Activated CD4-positive, alpha-beta T cell treated with anti-CD3 and anti-CD28 coated beads, Interleukin-2, amount 10 ng/mL, durations not matched to agents 24 days and 14 days (primary cell): Measurements from ENCODE around the gene DOCK8. TPM values are rescaled to one million over a fixed set of nuclear protein-coding genes. Genes with fewer than 3 reads are reported as not detected.

ENCODE experiments used
- DNase-seq: peaks from one replicate; pipeline ENCODE4 v3.0.0; 2022
- H3K27ac Mint-ChIP-seq: one replicate; pipeline ENCODE4 v1.8.0; 2022; ENCODE audit warnings: mild to moderate bottlenecking, mixed read lengths
- H3K27me3 Mint-ChIP-seq: one replicate; pipeline ENCODE4 v1.8.0; 2022; ENCODE audit warnings: mixed read lengths
- H3K36me3 Mint-ChIP-seq: one replicate; pipeline ENCODE4 v1.8.0; 2022; ENCODE audit warnings: low read depth, mild to moderate bottlenecking, mixed read lengths
- H3K4me1 Mint-ChIP-seq: one replicate; pipeline ENCODE4 v1.8.0; 2021; ENCODE audit warnings: mixed read lengths
- H3K4me3 Mint-ChIP-seq: one replicate; pipeline ENCODE4 v1.8.0; 2022; ENCODE audit warnings: mild to moderate bottlenecking, moderate library complexity, mixed read lengths
- H3K9me3 Mint-ChIP-seq: one replicate; pipeline ENCODE4 v1.8.0; 2021; ENCODE audit warnings: mixed read lengths
- intact Hi-C: fragments of 100-400 bp; cut with micrococcal nuclease; formaldehyde crosslinking; loops from one replicate; pipeline ENCODE4 v1.15.1; 2023
- total RNA-seq: library from RNA; stranded (reverse); gene quantifications from 2 replicates; pipeline ENCODE4 v1.2.3, GENCODE V29; 2022

The DOCK8 gene
- total RNA-seq, 1 donor from 2014 or later, result 121 TPM

DNA sequence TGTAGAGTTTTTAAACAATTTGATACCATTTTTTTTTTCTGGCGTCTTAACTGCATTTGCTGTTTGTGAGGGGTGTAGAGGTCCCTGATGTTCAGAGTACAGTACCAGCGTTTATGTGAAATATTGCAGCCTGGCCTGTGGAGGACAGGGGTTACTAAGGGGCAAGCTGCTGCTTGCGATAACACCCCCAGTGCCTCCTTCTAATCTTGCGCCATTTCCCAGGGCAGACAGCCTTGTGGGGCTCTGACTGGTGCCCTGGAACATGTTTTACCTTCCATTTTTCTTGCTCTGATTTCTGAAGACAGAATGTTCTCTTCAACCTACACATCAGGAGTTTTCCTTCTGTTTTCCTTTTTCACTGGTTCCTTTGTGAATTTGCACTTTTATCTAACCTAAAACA, 142.9 kb downstream of the DOCK8 start:
- intact Hi-C loops, result no loop called here
- no peak overlapping the region for H3K27ac Mint-ChIP-seq
- peaks cover 8% of the 10 kb centered on the region for H3K4me1 Mint-ChIP-seq
- H3K36me3 Mint-ChIP-seq, result peaks cover 48% of the 10 kb centered on the region
- no peak overlapping the region for H3K4me3 Mint-ChIP-seq
- DNase-seq, result no peak
- no peaks in the 10 kb centered on the region for H3K27me3 Mint-ChIP-seq
- no peaks in the 10 kb centered on the region for H3K9me3 Mint-ChIP-seq

DNA sequence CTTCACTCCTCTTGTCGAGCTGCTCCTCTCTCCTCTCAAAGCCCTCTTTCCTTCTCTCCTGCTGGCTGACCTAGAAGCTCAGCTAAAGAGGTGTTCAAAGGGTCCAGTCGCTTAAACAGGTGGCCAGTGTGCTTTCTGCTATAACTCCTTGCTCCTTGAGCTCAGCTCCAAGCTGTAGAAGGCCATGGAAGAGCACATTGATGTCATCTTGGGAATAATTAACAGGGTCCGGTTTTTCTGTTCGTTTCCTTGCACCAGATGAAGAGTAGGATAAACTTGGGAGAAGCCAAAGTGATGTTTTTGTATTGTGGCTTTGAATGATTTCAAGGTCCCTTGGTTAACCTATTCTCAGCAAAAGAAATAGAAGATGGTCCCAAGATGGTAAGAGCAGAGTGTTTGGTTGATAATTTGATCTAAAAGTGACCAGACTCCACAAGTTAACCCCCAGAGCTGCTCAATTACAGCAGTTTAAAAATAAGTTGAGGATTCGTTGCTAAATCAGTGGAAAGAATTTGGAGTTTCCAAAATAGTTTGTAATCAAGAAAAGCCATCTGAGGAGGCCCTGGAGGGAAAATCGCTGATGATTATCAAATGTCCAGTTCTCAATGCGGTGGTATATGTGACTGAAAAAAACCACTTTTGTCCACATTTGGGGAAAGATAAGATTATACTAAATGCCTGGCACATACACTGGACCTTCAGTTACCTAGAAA, 148.1 kb downstream of the DOCK8 start:
- intact Hi-C loops, result no loop called here
- H3K9me3 Mint-ChIP-seq, result no peaks in the 10 kb centered on the region
- no peak overlapping the region for H3K27ac Mint-ChIP-seq
- peaks cover 1% of the 10 kb centered on the region for H3K4me1 Mint-ChIP-seq
- DNase-seq, result no peak
- no peaks in the 10 kb centered on the region for H3K27me3 Mint-ChIP-seq
- peaks cover 60% of the 10 kb centered on the region for H3K36me3 Mint-ChIP-seq
- H3K4me3 Mint-ChIP-seq, result no peak overlapping the region

DNA sequence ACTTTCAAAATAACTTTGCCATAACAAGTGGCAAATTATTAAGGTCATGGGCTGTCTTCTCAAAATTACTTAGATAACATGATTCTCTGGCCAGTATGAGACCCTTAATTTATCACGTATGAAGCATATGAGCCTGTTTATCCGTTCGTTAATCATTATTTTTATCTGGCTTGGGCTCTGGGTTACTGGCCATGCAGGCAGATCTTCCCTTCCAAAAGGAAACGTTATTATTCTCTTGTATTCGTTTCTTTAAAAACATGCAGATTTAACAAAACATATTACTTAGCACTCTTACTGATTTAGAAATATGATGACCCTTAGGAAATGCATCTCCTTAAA, 148.6 kb downstream of the DOCK8 start:
- intact Hi-C loops, result no loop called here
- Mint-ChIP-seq H3K9me3 (no peaks in the 10 kb centered on the region), H3K27me3 (no peaks in the 10 kb centered on the region), H3K36me3 (peaks cover 63% of the 10 kb centered on the region), H3K4me1 (peaks cover 1% of the 10 kb centered on the region), H3K27ac (no peak overlapping the region), H3K4me3 (no peak overlapping the region)
- no peak for DNase-seq

DNA sequence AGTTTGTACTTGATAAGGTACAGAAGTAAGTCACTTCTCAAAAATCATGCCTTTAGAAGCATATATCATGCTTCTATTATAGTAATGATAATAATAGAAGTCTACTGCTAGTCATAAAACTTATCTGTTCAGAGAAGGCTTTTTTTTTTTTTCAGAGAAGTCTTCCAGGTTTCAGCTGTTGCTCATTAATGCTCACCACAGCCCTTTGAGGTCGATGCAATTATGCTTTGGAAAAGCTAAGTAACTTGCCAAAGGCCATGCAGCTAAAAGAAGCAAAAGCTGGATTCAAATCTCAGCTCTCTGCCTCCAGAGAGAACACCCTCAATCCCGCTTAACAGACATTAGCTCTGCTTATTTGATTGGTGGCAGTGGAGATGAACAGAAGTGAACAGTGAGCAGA, 150.8 kb downstream of the DOCK8 start:
- Mint-ChIP-seq H3K36me3 (peaks cover 77% of the 10 kb centered on the region), H3K4me1 (peaks cover 1% of the 10 kb centered on the region), H3K4me3 (no peak overlapping the region), H3K9me3 (no peaks in the 10 kb centered on the region), H3K27me3 (no peaks in the 10 kb centered on the region), H3K27ac (no peak overlapping the region)
- no peak for DNase-seq
- intact Hi-C loops, result no loop called here

DNA sequence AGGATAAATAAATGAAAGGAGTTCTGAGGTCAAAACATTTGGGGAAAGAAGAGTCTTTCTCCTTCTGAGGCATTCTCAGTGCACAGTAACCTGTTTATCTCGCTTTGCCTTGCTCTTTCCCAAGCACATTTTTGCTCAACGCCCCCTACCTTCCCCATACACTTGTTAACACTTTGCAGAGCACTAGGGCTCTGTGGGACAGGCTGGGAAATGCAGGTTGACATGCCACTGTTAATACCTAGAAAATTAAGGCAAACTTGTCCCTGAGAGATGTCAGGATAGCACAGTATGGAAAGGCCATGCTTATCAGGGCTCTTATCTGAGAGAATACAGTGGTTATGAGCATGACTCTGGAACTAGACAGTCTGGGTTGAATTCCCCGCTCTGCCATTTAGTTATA, 152.0 kb downstream of the DOCK8 start:
- Mint-ChIP-seq H3K4me3 (no peak overlapping the region), H3K36me3 (peaks cover 80% of the 10 kb centered on the region), H3K4me1 (peaks cover 6% of the 10 kb centered on the region), H3K9me3 (no peaks in the 10 kb centered on the region), H3K27me3 (no peaks in the 10 kb centered on the region), H3K27ac (no peak overlapping the region)
- no peak for DNase-seq
- intact Hi-C loops, result no loop called here

DNA sequence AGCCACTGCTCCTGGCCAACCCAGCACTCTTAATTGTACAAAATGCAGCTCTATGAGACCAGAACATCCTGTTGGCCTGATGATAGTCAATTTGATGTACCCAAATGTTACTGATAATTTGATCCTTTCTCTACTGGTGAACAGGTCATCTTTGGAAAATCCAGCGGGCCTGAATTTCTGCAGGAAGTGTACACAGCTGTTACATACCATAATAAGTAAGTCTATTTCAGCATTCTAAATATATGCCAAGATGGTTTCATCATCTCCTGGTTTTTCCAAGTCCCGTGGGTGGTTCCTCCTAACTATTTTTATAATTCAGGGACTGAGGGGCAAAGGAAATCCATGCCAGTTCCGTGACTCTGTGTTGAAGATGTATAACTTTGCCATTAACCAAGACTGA, 155.4 kb downstream of the DOCK8 start:
- DNase-seq, result no peak
- H3K27me3 Mint-ChIP-seq, result no peaks in the 10 kb centered on the region
- H3K4me3 Mint-ChIP-seq, result no peak overlapping the region
- intact Hi-C loops, result no loop called here
- peaks cover 7% of the 10 kb centered on the region for H3K4me1 Mint-ChIP-seq
- H3K27ac Mint-ChIP-seq, result no peak overlapping the region
- peaks cover 80% of the 10 kb centered on the region for H3K36me3 Mint-ChIP-seq
- H3K9me3 Mint-ChIP-seq, result no peaks in the 10 kb centered on the region

DNA sequence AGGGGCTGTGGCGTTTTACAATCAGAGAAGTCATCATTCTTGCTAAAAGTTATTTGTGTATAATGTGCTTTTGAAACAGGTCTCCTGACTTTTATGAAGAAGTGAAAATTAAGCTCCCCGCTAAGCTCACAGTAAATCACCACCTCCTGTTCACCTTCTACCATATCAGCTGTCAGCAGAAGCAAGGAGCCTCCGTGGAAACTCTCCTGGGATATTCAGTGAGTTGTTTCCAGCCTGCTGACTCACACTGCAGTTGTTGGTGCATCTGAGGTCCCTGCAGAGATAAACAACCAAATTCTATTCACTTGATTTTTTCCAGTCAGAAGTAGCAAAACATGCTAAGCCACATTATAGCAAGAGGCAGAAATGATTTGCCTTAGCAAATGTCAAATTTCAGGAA, 156.7 kb downstream of the DOCK8 start:
- no peak overlapping the region for H3K27ac Mint-ChIP-seq
- intact Hi-C loops, result no loop called here
- H3K36me3 Mint-ChIP-seq, result peaks cover 76% of the 10 kb centered on the region
- no peak for DNase-seq
- no peaks in the 10 kb centered on the region for H3K9me3 Mint-ChIP-seq
- H3K4me1 Mint-ChIP-seq, result peaks cover 7% of the 10 kb centered on the region
- no peak overlapping the region for H3K4me3 Mint-ChIP-seq
- H3K27me3 Mint-ChIP-seq, result no peaks in the 10 kb centered on the region

DNA sequence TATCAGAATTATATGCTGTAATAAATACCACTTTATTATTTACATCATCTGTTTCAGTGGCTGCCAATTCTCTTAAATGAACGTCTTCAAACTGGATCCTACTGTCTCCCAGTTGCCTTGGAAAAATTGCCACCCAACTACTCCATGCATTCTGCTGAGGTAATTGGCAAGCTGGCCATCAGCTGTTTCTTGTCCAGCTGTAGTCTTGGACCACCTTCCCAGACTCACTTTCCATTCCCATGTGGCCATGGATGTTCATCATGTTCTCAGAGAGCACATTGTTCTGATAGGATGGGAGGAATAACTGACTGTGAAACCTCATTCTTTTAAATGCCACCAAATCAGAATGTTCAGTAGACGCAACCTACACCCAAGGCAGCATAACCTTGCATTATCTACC, 157.5 kb downstream of the DOCK8 start:
- H3K36me3 Mint-ChIP-seq, result peaks cover 78% of the 10 kb centered on the region
- DNase-seq, result no peak
- no peaks in the 10 kb centered on the region for H3K27me3 Mint-ChIP-seq
- H3K4me3 Mint-ChIP-seq, result no peak overlapping the region
- no peaks in the 10 kb centered on the region for H3K9me3 Mint-ChIP-seq
- intact Hi-C loops, result no loop called here
- H3K27ac Mint-ChIP-seq, result no peak overlapping the region
- peaks cover 9% of the 10 kb centered on the region for H3K4me1 Mint-ChIP-seq

DNA sequence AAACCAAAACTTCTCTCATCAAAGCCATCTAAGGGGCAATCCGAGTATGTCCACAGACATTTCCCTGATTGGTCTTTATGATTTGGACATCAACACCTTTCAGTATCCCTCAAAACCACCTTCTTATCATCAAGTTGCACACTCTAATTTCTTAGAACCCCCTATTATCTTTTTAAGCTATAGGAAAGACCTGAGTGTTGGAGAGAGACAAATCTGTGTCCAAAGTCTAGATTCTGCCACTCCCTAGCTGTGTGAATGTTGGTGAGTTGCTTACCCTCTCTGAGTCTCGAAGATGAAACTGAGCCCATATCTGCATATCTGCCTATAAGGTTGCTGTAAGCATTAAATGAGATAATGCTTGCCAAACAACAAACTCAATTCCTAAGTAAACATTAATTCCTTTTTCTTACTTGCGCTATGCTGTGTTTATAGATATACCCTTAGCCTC, 159.1 kb downstream of the DOCK8 start:
- DNase-seq, result no peak
- no peak overlapping the region for H3K4me3 Mint-ChIP-seq
- peaks cover 78% of the 10 kb centered on the region for H3K36me3 Mint-ChIP-seq
- H3K27me3 Mint-ChIP-seq, result no peaks in the 10 kb centered on the region
- H3K27ac Mint-ChIP-seq, result no peak overlapping the region
- intact Hi-C loops, result no loop called here
- no peaks in the 10 kb centered on the region for H3K9me3 Mint-ChIP-seq
- H3K4me1 Mint-ChIP-seq, result peaks cover 13% of the 10 kb centered on the region

DNA sequence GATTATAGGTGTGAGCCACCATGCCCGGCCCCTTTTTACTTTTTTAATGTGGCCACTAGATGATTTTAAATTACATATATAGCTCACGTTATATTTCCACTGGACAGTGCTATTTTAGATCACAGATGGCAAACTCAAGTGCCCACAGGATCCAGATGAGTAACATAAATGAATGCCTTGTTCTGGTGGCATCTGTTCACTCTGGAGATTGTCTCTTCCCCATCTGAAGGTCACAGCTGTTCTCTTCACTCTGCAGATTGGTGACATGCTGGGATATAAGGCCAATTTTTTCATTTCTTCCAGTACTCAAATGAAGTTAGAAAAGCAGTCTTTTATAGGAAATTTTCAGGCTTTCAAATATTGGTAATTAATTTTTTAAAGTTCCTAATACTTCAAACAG, 160.1 kb downstream of the DOCK8 start:
- intact Hi-C loops, result no loop called here
- no peak overlapping the region for H3K27ac Mint-ChIP-seq

DNA sequence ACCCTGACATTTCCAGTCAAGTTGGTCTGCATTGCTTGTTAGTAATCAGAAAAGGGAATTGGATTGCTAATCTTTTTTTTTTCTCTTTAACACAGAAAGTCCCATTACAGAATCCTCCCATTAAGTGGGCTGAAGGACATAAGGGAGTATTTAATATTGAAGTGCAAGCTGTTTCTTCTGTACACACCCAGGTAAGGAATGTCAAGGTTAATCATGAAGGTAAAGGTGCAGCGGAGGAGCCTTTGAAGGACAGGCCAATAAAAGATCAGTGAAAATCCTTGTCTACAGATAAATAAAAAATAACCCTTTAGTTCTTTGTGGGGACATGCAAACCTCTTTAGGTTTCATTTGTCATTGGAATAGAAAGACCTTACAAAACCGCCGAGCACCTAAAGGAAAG, 161.4 kb downstream of the DOCK8 start:
- H3K4me3 Mint-ChIP-seq, result no peak overlapping the region
- H3K27ac Mint-ChIP-seq, result no peak overlapping the region
- H3K27me3 Mint-ChIP-seq, result no peaks in the 10 kb centered on the region
- no peak for DNase-seq
- H3K9me3 Mint-ChIP-seq, result no peaks in the 10 kb centered on the region
- peaks cover 69% of the 10 kb centered on the region for H3K36me3 Mint-ChIP-seq
- intact Hi-C loops, result no loop called here
- peaks cover 10% of the 10 kb centered on the region for H3K4me1 Mint-ChIP-seq

More for the DNA sequence above, 160.1 kb downstream of the DOCK8 start:
- DNase-seq, result no peak
- Mint-ChIP-seq H3K4me3 (no peak overlapping the region), H3K36me3 (peaks cover 78% of the 10 kb centered on the region), H3K9me3 (no peaks in the 10 kb centered on the region), H3K4me1 (peaks cover 13% of the 10 kb centered on the region), H3K27me3 (no peaks in the 10 kb centered on the region)

DNA sequence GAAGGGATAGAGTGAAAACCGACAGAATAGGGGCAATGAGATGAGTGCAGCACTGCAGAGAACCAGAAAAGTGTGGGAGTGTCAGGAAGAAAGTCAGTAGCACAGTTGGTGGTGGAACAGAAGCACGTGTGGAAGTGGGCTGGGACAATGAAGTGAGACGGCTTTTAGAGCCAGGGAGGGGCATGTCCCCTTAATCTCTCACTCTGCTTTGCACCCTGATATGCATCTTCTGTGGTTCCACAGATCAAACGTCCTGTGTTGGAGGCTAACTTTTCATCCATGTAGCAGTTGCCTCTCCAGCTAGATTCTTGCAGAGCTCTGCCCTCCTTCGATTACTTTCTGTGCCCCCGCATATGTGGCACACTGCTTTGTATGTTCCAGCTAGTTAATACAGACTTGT, 163.6 kb downstream of the DOCK8 start:
- DNase-seq, result no peak
- Mint-ChIP-seq H3K27me3 (no peaks in the 10 kb centered on the region), H3K4me1 (peaks cover 6% of the 10 kb centered on the region), H3K27ac (peak overlapping the region; percentile 34), H3K4me3 (no peak overlapping the region), H3K9me3 (no peaks in the 10 kb centered on the region), H3K36me3 (peaks cover 60% of the 10 kb centered on the region)
- intact Hi-C loops, result no loop called here

DNA sequence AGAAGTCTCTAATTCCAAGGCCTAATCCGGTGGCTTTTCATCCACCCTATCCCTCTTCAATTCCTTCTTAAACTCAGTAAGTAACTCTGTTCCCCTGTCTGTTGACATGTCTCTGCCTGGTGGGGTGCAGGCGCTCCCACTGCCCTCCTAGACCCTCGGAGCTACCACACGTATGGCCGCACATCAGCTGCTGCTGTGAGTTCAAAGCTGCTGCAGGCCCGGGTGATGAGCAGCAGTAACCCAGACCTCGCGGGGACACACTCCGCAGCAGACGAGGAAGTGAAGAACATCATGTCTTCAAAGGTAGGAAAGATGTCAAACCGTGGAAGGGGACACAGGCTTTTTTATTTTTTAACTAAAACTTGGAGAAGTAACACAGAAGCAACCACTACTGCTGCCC, 167.7 kb downstream of the DOCK8 start:
- no peaks in the 10 kb centered on the region for H3K9me3 Mint-ChIP-seq
- peaks cover 47% of the 10 kb centered on the region for H3K36me3 Mint-ChIP-seq
- H3K27me3 Mint-ChIP-seq, result no peaks in the 10 kb centered on the region
- no peak overlapping the region for H3K4me3 Mint-ChIP-seq
- intact Hi-C loops, result no loop called here
- DNase-seq, result no peak
- H3K27ac Mint-ChIP-seq, result no peak overlapping the region
- H3K4me1 Mint-ChIP-seq, result peaks cover 4% of the 10 kb centered on the region

DNA sequence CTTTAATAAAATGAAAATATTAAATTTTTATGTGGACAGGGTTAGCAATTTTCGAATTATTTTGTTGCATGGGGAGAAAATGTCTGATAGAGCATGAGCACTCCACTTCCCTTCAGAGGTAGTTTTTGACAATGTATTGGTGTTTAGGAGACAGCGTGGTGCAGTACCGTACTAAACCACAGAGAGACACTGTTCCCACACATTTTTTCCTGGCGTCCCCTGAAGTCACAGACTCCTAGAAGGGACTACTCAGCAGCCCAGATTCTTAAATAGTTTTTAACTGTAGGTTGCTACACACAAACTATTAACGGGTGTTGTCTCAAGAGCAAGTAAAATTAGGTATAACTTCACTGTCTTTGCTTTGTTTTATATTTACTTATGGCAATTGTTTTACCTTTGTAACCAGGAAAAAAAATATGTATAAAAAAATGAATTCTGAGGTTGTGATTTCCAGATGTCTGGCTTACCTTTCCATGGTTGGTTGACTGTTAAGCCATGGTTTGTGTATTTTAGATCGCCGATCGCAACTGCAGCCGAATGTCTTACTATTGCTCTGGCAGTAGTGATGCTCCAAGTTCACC, 171.2 kb downstream of the DOCK8 start:
- peaks cover 50% of the 10 kb centered on the region for H3K36me3 Mint-ChIP-seq
- intact Hi-C loops, result no loop called here

DNA sequence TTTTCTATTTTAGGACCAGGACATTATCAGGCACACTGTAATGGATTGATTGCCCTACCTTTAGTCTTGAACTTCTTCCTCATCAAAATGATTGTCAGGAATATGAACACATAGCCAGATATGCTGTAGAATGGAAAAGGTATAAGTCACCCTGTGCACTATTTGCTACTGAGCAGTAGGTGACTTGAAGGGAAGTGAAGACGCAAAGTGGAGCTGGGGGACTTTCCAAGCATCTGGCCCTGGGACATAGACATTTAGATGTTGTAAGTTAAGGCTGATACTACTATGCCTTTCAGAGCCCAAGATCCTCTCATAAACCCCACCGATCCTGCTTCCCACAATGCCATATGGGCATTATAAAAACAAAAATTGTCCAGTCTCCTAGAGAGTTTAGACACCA, 174.5 kb downstream of the DOCK8 start:
- no peak overlapping the region for H3K4me3 Mint-ChIP-seq
- no peaks in the 10 kb centered on the region for H3K9me3 Mint-ChIP-seq
- peaks cover 57% of the 10 kb centered on the region for H3K36me3 Mint-ChIP-seq
- H3K27ac Mint-ChIP-seq, result no peak overlapping the region
- no peaks in the 10 kb centered on the region for H3K4me1 Mint-ChIP-seq
- intact Hi-C loops, result no loop called here
- H3K27me3 Mint-ChIP-seq, result no peaks in the 10 kb centered on the region
- DNase-seq, result no peak

More for the DNA sequence above, 171.2 kb downstream of the DOCK8 start:
- H3K27ac Mint-ChIP-seq, result no peak overlapping the region
- DNase-seq, result peak; percentile 66
- H3K9me3 Mint-ChIP-seq, result no peaks in the 10 kb centered on the region
- no peak overlapping the region for H3K4me3 Mint-ChIP-seq
- H3K27me3 Mint-ChIP-seq, result no peaks in the 10 kb centered on the region
- H3K4me1 Mint-ChIP-seq, result no peaks in the 10 kb centered on the region
